Stimulated activated naive CD8-positive, alpha-beta T cell treated with anti-CD3 and anti-CD28 coated beads, Interleukin-15, amount 100 ng/mL, for 72 hours (primary cell): ENCODE data around the gene CTAG1B.
"Not testable (repeated sequence)": the region's sequence is repeated elsewhere in the genome, so short reads cannot be mapped to it uniquely, and the experiment has no call there.

Source experiments
- ATAC-seq: fragments of 150-1000 bp; cut with Tn5 transposase; 2 replicates; pipeline ENCODE4 v1.10.0; 2021; ENCODE audit warnings: mild to moderate bottlenecking, moderate library complexity
- DNase-seq, 2 donors: peaks; one replicate each; pipeline ENCODE4 v3.0.0; 2021 to 2022
- H3K27ac Mint-ChIP-seq, 2 donors: one replicate each; pipeline ENCODE4 v1.8.0; 2022; ENCODE audit warnings: mild to moderate bottlenecking in 2 of 2, mixed read lengths in 2 of 2, moderate library complexity in 2 of 2
- H3K27me3 Mint-ChIP-seq: one replicate; pipeline ENCODE4 v1.8.0; 2022; ENCODE audit warnings: mixed read lengths
- H3K4me1 Mint-ChIP-seq: one replicate; pipeline ENCODE4 v1.8.0; 2022; ENCODE audit warnings: mild to moderate bottlenecking, mixed read lengths
- H3K4me3 Mint-ChIP-seq, 2 donors: one replicate each; pipeline ENCODE4 v1.8.0; 2022; ENCODE audit warnings: mild to moderate bottlenecking in 2 of 2, mixed read lengths in 2 of 2, moderate library complexity in 1 of 2
- H3K9me3 Mint-ChIP-seq, 2 donors: one replicate each; pipeline ENCODE4 v1.8.0; 2022; ENCODE audit warnings: mixed read lengths in 2 of 2

CTAG1B gene

GRCh38 chrX:154602766-154603437 is 16.2 kb downstream of the CTAG1B start:
- no peak for DNase-seq
- Mint-ChIP-seq H3K4me1 (peaks cover 21% of the 10 kb centered on the region), H3K27ac (no peak overlapping the region), H3K4me3 (no peak overlapping the region), H3K27me3 (peaks cover 8% of the 10 kb centered on the region), H3K9me3 (no peaks in the 10 kb centered on the region)
- ATAC-seq: no peak

- H3K27me3 Mint-ChIP-seq: peaks cover 8% of the 10 kb centered on the region
- no peak for ATAC-seq
These were observed 16.9 kb downstream of the CTAG1B start for GRCh38 chrX:154602226-154602625.

GRCh38 chrX:154600759-154601374 is 18.2 kb downstream of the CTAG1B start:
- no peak for ATAC-seq
- Mint-ChIP-seq H3K9me3 (no peaks in the 10 kb centered on the region), H3K27me3 (no peaks in the 10 kb centered on the region), H3K4me1 (peaks cover 10% of the 10 kb centered on the region), H3K4me3 (no peak overlapping the region), H3K27ac (no peak overlapping the region)
- DNase-seq: no peak

More at GRCh38 chrX:154602226-154602625, 16.9 kb downstream of the CTAG1B start:
- no peak for DNase-seq
- H3K4me1 Mint-ChIP-seq: peaks cover 21% of the 10 kb centered on the region
- H3K4me3 Mint-ChIP-seq: no peak overlapping the region
- no peak overlapping the region for H3K27ac Mint-ChIP-seq
- H3K9me3 Mint-ChIP-seq: no peaks in the 10 kb centered on the region

GRCh38 chrX:154599531-154599930 is 19.6 kb downstream of the CTAG1B start:
- H3K4me1 Mint-ChIP-seq: peaks cover 10% of the 10 kb centered on the region
- no peaks in the 10 kb centered on the region for H3K27me3 Mint-ChIP-seq
- H3K9me3 Mint-ChIP-seq: no peaks in the 10 kb centered on the region
- no peak overlapping the region for H3K4me3 Mint-ChIP-seq
- DNase-seq (no peak), ATAC-seq (no peak)
- no peak overlapping the region for H3K27ac Mint-ChIP-seq

- Mint-ChIP-seq H3K4me3 (no peak overlapping the region), H3K4me1 (peaks cover 10% of the 10 kb centered on the region), H3K27me3 (no peaks in the 10 kb centered on the region), H3K9me3 (no peaks in the 10 kb centered on the region), H3K27ac (no peak overlapping the region)
- ATAC-seq (no peak), DNase-seq (no peak)
These were observed 20.4 kb downstream of the CTAG1B start for GRCh38 chrX:154598656-154599055.

- Mint-ChIP-seq H3K9me3 (no peaks in the 10 kb centered on the region), H3K4me3 (no peak overlapping the region), H3K27me3 (no peaks in the 10 kb centered on the region), H3K27ac (no peak overlapping the region), H3K4me1 (peaks cover 10% of the 10 kb centered on the region)
- ATAC-seq (no peak), DNase-seq (no peak)
These were observed 21.9 kb downstream of the CTAG1B start for GRCh38 chrX:154597221-154597620.

- no peak for DNase-seq
- no peak overlapping the region for H3K4me3 Mint-ChIP-seq
- no peaks in the 10 kb centered on the region for H3K27me3 Mint-ChIP-seq
- peaks cover 10% of the 10 kb centered on the region for H3K4me1 Mint-ChIP-seq
- ATAC-seq: peak; percentile 49
- H3K9me3 Mint-ChIP-seq: no peaks in the 10 kb centered on the region
- H3K27ac Mint-ChIP-seq: peak overlapping the region in 1 of 2 donors; percentile 12
These were observed 22.7 kb downstream of the CTAG1B start for GRCh38 chrX:154596290-154596929.

GRCh38 chrX:154595559-154596249 is 23.4 kb downstream of the CTAG1B start:
- H3K4me3 Mint-ChIP-seq: no peak overlapping the region
- H3K27me3 Mint-ChIP-seq: no peaks in the 10 kb centered on the region
- ATAC-seq (no peak), DNase-seq (no peak)
- H3K9me3 Mint-ChIP-seq: no peaks in the 10 kb centered on the region
- H3K4me1 Mint-ChIP-seq: peaks cover 10% of the 10 kb centered on the region
- peak overlapping the region in 1 of 2 donors; percentile 55 for H3K27ac Mint-ChIP-seq

- Mint-ChIP-seq H3K27ac (no peak overlapping the region), H3K4me1 (peaks cover under 1% of the 10 kb centered on the region), H3K27me3 (no peaks in the 10 kb centered on the region), H3K9me3 (no peaks in the 10 kb centered on the region), H3K4me3 (no peak overlapping the region)
- ATAC-seq: no peak
- no peak for DNase-seq
These were observed 24.6 kb downstream of the CTAG1B start for GRCh38 chrX:154594491-154594890.

GRCh38 chrX:154593201-154593600 is 25.9 kb downstream of the CTAG1B start:
- ATAC-seq (no peak), DNase-seq (no peak)
- Mint-ChIP-seq H3K4me3 (no peak overlapping the region), H3K4me1 (no peaks in the 10 kb centered on the region), H3K9me3 (no peaks in the 10 kb centered on the region), H3K27me3 (no peaks in the 10 kb centered on the region), H3K27ac (no peak overlapping the region)

GRCh38 chrX:154592505-154592904 is 26.6 kb downstream of the CTAG1B start:
- Mint-ChIP-seq H3K27me3 (no peaks in the 10 kb centered on the region), H3K4me3 (no peak overlapping the region), H3K27ac (no peak overlapping the region), H3K9me3 (no peaks in the 10 kb centered on the region), H3K4me1 (no peaks in the 10 kb centered on the region)
- DNase-seq (no peak), ATAC-seq (no peak)

- not testable (repeated sequence) for H3K4me3 Mint-ChIP-seq, DNase-seq
These were observed 28.7 kb downstream of the CTAG1B start for GRCh38 chrX:154590415-154590814.

GRCh38 chrX:154584585-154585183 is 34.4 kb downstream of the CTAG1B start, which contains the start of gene CTAG1A:
CTAG1A (plus strand) TSS chrX:154585133; CDS start chrX:154585207, 74 bp downstream.
- DNase-seq, H3K27me3 Mint-ChIP-seq, H3K4me1 Mint-ChIP-seq, H3K9me3 Mint-ChIP-seq, H3K27ac Mint-ChIP-seq, H3K4me3 Mint-ChIP-seq: not testable (repeated sequence)
- peak; percentile 64 for ATAC-seq

More at GRCh38 chrX:154590415-154590814, 28.7 kb downstream of the CTAG1B start:
- not testable (repeated sequence) for ATAC-seq, H3K27ac Mint-ChIP-seq, H3K9me3 Mint-ChIP-seq, H3K4me1 Mint-ChIP-seq, H3K27me3 Mint-ChIP-seq

GRCh38 chrX:154582994-154583393 is 36.1 kb downstream of the CTAG1B start:
- H3K4me1 Mint-ChIP-seq, DNase-seq, H3K9me3 Mint-ChIP-seq, H3K27ac Mint-ChIP-seq, H3K27me3 Mint-ChIP-seq, H3K4me3 Mint-ChIP-seq: not testable (repeated sequence)
- ATAC-seq: peak; percentile 33

- H3K4me3 Mint-ChIP-seq, H3K9me3 Mint-ChIP-seq, H3K27ac Mint-ChIP-seq, H3K27me3 Mint-ChIP-seq, H3K4me1 Mint-ChIP-seq, DNase-seq: not testable (repeated sequence)
- peak; percentile 62 for ATAC-seq
These were observed 44.0 kb downstream of the CTAG1B start for GRCh38 chrX:154575076-154575475.
